K562 (cell line): ENCODE data around the gene NPB. TPM values are rescaled to one million over a fixed set of nuclear protein-coding genes. Genes with fewer than 3 reads are reported as not detected.

Experiments
- ATF1 ChIP-seq, 2 experiments: fragments of 450-650 bp in 1 of 2; IDR thresholded peaks; 2 replicates each; pipeline ENCODE4 v1.6.1; 2016; ENCODE audit warnings: missing compliant biosample characterization in 1 of 2, missing genetic modification characterization in 1 of 2
- CHD4 ChIP-seq: fragments of 200-600 bp; sonication (generic); IDR thresholded peaks from 3 replicates; pipeline ENCODE4 v1.6.1; 2012; ENCODE audit warnings: low read depth, mild to moderate bottlenecking, mixed read lengths, low read length, inconsistent platforms; ENCODE audit not compliant: insufficient read depth, insufficient replicate concordance, poor library complexity, severe bottlenecking
- E2F5 ChIP-seq: sonication (generic); formaldehyde crosslinking; IDR thresholded peaks from 2 replicates; pipeline ENCODE4 v1.8.0; 2022; ENCODE audit warnings: mild to moderate bottlenecking, missing genetic modification reagents
- ELF1 ChIP-seq: fragments of 200-800 bp; sonication (Bioruptor generic); IDR thresholded peaks from 2 replicates; pipeline ENCODE4 v1.6.1; 2016; ENCODE audit warnings: missing genetic modification characterization, missing compliant biosample characterization
- EWSR1 ChIP-seq: fragments of 450-650 bp; IDR thresholded peaks from 2 replicates; pipeline ENCODE4 v1.6.1; 2018; ENCODE audit warnings: borderline replicate concordance, mild to moderate bottlenecking, low read depth, moderate library complexity; ENCODE audit not compliant: partially characterized antibody
- HBP1 ChIP-seq: fragments of 450-650 bp; formaldehyde crosslinking; IDR thresholded peaks from 2 replicates; pipeline ENCODE4 v1.4.0; 2022; ENCODE audit warnings: missing genetic modification characterization
- HCFC1 ChIP-seq: IDR thresholded peaks from 2 replicates; pipeline ENCODE4 v1.6.1; 2012; ENCODE audit warnings: low read depth, low read length, improper control_type of control experiment
- KLF13 ChIP-seq: fragments of 450-650 bp; IDR thresholded peaks from 2 replicates; pipeline ENCODE4 v1.6.1; 2016; ENCODE audit warnings: missing genetic modification characterization, low read depth, mild to moderate bottlenecking, missing compliant biosample characterization, moderate library complexity, borderline replicate concordance
- LEF1 ChIP-seq: fragments of 450-650 bp; IDR thresholded peaks from 2 replicates; pipeline ENCODE4 v1.6.1; 2016; ENCODE audit warnings: mild to moderate bottlenecking
- MCM7 ChIP-seq, 2 experiments: fragments of 450-650 bp; IDR thresholded peaks; 2 replicates each; pipeline ENCODE4 v1.6.1; 2016 to 2018
- NCOA1 ChIP-seq: fragments of 450-650 bp; IDR thresholded peaks from 2 replicates; pipeline ENCODE4 v1.6.1; 2016; ENCODE audit warnings: low read depth
- NEUROD1 ChIP-seq: fragments of 150-350 bp; IDR thresholded peaks from 2 replicates; pipeline ENCODE4 v1.6.1; 2014; ENCODE audit warnings: borderline replicate concordance, low read length, low read depth; ENCODE audit not compliant: partially characterized antibody
- NFATC3 ChIP-seq: fragments of 450-650 bp; IDR thresholded peaks from 2 replicates; pipeline ENCODE4 v1.6.1; 2017; ENCODE audit warnings: mild to moderate bottlenecking
- NRF1 ChIP-seq, 2 experiments: fragments of 450-650 bp; IDR thresholded peaks in 1 of 2; conservative IDR thresholded peaks in 1 of 2; 2 replicates each; pipeline ENCODE4 v1.6.1; 2014; ENCODE audit warnings: mild to moderate bottlenecking in 2 of 2
- RNF2 ChIP-seq: sonication (generic); IDR thresholded peaks from 2 replicates; pipeline ENCODE4 v1.6.1; 2016
- SMARCA4 ChIP-seq: fragments of 450-650 bp; IDR thresholded peaks from 2 replicates; pipeline ENCODE4 v1.6.1; 2016
- SUPT5H ChIP-seq: fragments of 450-650 bp; IDR thresholded peaks from 2 replicates; pipeline ENCODE4 v1.6.1; 2016
- WHSC1 ChIP-seq: IDR thresholded peaks from one replicate; pipeline ENCODE4 v1.6.1; 2012; ENCODE audit warnings: low read length, control low read depth, inconsistent platforms
- ZFPM2 ChIP-seq: fragments of 250-450 bp; sonication (Bioruptor Pico); IDR thresholded peaks from 2 replicates; pipeline ENCODE4 v1.5.1; 2022; ENCODE audit warnings: mild to moderate bottlenecking
- ZNF12 ChIP-seq: sonication (generic); formaldehyde crosslinking; IDR thresholded peaks from 2 replicates; pipeline ENCODE4 v1.4.0; 2020; ENCODE audit warnings: mild to moderate bottlenecking, missing genetic modification reagents
- ZNF197 ChIP-seq: fragments of 200-800 bp; sonication (Bioruptor generic); IDR thresholded peaks from 2 replicates; pipeline ENCODE4 v1.6.1; 2016; ENCODE audit warnings: low read depth, missing genetic modification characterization, missing compliant biosample characterization
- ZNF24 ChIP-seq: fragments of 450-650 bp; IDR thresholded peaks from 2 replicates; pipeline ENCODE4 v1.6.1; 2016
- ZNF384 ChIP-seq: IDR thresholded peaks from 2 replicates; pipeline ENCODE4 v1.6.1; 2012; ENCODE audit warnings: low read depth, low read length, improper control_type of control experiment
- ZNF644 ChIP-seq: fragments of 200-800 bp; sonication (Bioruptor generic); IDR thresholded peaks from 2 replicates; pipeline ENCODE4 v1.6.1; 2016; ENCODE audit warnings: low read depth, missing genetic modification characterization, missing compliant biosample characterization
- ZNF785 ChIP-seq: fragments of 250-450 bp; sonication (Bioruptor Pico); IDR thresholded peaks from 2 replicates; pipeline ENCODE4 v1.4.0; 2020; ENCODE audit warnings: mild to moderate bottlenecking
- polyA plus RNA-seq, 8 experiments: library from polyadenylated mRNA; depleted of rRNA in 4 of 8; stranded (reverse) in 5 of 8; unstranded in 3 of 8; fragments of >200 nt; fragmentation: Nextera tagmentation in 2 of 8; fragmentation: Illumina TruSeq in 1 of 8; extraction: Ambion mirVana in 2 of 8; extraction: Trizol in 1 of 8; gene quantifications; 2 replicates each; pipeline versions ENCODE4 v1.2.1 to v1.2.3, GENCODE V29; 2011 to 2014; ENCODE audit warnings: inconsistent platforms in 1 of 8, missing spikeins in 1 of 8
- total RNA-seq, 7 experiments: library from RNA; depleted of rRNA in 6 of 7; stranded (reverse); fragments of >200 nt in 6 of 7; fragmentation: Illumina TruSeq in 2 of 7; extraction: Trizol in 2 of 7; gene quantifications; 2 replicates each; pipeline versions ENCODE4 v1.2.1 to v1.2.3, GENCODE V29; 2011 to 2021; ENCODE audit warnings: low replicate concordance in 1 of 7
- TF ChIP-seq, protein P1 (sequence below): sonication (generic); formaldehyde crosslinking; IDR thresholded peaks from 2 replicates; pipeline ENCODE4 v1.8.1; 2023; ENCODE audit warnings: mild to moderate bottlenecking, missing genetic modification reagents
- TF ChIP-seq, protein P2 (sequence below): sonication (generic); formaldehyde crosslinking; IDR thresholded peaks from 2 replicates; pipeline ENCODE4 v1.8.1; 2023; ENCODE audit warnings: mild to moderate bottlenecking, missing genetic modification reagents, moderate library complexity

Gene NPB
- total and polyA plus RNA-seq, 9 of the 15 experiments (the other 6 are each of a cell fraction or from before 2014, with no cell fraction given) = 0.03 to 0.61 (median 0.14) TPM; not detected in 2

- TF ChIP-seq CHD4 (peak; percentile 84), ELF1 (tag) (peak; percentile 64), WHSC1 (no peak), ZNF12 (CRISPR knock-in tag) (no peak), ZNF384 (no peak), ZFPM2 (CRISPR knock-in tag) (no peak), SMARCA4 (peak; percentile 73), ZNF24 (no peak), ZNF785 (CRISPR knock-in tag) (no peak), MCM7 (IDR thresholded peaks at IDR 0.05) (no peak), NRF1 (conservative IDR thresholded peaks at IDR 0.05 in 1 of 2, IDR thresholded peaks at IDR 0.05 in 1 of 2) (peak; percentile 20 to 21; a peak in 1 of 4 replicates), ZNF197 (no peak), ATF1 (CRISPR knock-in tag; IDR thresholded peaks at IDR 0.05) (no peak), ATF1 (tag; IDR thresholded peaks at IDR 0.05) (peak; percentile 73), E2F5 (no peak), KLF13 (tag) (no peak), HCFC1 (no peak), NCOA1 (peak; percentile 41; the same call in 1 of the 2 replicates), RNF2 (no peak), SUPT5H (no peak), NEUROD1 (peak; percentile 75), EWSR1 (no peak), LEF1 (0 out of 2 replicates have a peak, but pooled peaks have one; percentile 25), NFATC3 (no peak), HBP1 (CRISPR knock-in tag) (no peak), ZNF644 (no peak)
- TF ChIP-seq, protein P1, sequence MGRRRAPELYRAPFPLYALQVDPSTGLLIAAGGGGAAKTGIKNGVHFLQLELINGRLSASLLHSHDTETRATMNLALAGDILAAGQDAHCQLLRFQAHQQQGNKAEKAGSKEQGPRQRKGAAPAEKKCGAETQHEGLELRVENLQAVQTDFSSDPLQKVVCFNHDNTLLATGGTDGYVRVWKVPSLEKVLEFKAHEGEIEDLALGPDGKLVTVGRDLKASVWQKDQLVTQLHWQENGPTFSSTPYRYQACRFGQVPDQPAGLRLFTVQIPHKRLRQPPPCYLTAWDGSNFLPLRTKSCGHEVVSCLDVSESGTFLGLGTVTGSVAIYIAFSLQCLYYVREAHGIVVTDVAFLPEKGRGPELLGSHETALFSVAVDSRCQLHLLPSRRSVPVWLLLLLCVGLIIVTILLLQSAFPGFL (CRISPR knock-in tag) = no peak
- TF ChIP-seq, protein P2, sequence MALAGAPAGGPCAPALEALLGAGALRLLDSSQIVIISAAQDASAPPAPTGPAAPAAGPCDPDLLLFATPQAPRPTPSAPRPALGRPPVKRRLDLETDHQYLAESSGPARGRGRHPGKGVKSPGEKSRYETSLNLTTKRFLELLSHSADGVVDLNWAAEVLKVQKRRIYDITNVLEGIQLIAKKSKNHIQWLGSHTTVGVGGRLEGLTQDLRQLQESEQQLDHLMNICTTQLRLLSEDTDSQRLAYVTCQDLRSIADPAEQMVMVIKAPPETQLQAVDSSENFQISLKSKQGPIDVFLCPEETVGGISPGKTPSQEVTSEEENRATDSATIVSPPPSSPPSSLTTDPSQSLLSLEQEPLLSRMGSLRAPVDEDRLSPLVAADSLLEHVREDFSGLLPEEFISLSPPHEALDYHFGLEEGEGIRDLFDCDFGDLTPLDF (CRISPR knock-in tag) = no peak
Measured at GRCh38 chr17:81926451-81927151, 24.6 kb downstream of the NPB start (continued).
